GM19397 (cell line): ENCODE measurements around the gene PAXX.
"Not testable (repeated sequence)": the region's sequence is repeated elsewhere in the genome, so short reads cannot be mapped to it uniquely, and the experiment has no call there.

ENCODE experiments used
- ATAC-seq: cut with Tn5 transposase; IDR thresholded peaks from one replicate; pipeline ENCODE4 v1.9.1; 2021; ENCODE audit warnings: mild to moderate bottlenecking, moderate library complexity; ENCODE audit not compliant: unreplicated experiment

Gene PAXX

DNA sequence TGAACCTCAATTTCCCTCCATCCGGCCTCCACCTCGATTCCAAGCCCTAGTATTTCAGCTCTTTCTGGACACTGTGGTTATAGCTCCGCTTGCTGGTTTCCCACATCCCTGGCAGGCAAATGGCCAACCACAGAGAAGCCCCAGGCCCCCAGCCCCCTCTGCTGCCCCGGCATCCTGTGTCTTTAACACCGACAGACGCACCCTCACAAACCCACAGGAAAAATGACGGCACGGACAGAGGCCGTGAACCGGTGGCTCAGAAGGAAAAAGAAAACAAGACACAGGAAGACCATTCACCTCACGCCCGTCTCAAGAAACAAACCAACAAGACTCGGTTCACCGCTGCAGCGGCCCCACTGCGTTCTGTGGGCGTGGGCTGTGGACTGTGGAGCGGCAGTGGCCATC lies 5.6 kb downstream of the PAXX start:
- ATAC-seq: no peak

DNA sequence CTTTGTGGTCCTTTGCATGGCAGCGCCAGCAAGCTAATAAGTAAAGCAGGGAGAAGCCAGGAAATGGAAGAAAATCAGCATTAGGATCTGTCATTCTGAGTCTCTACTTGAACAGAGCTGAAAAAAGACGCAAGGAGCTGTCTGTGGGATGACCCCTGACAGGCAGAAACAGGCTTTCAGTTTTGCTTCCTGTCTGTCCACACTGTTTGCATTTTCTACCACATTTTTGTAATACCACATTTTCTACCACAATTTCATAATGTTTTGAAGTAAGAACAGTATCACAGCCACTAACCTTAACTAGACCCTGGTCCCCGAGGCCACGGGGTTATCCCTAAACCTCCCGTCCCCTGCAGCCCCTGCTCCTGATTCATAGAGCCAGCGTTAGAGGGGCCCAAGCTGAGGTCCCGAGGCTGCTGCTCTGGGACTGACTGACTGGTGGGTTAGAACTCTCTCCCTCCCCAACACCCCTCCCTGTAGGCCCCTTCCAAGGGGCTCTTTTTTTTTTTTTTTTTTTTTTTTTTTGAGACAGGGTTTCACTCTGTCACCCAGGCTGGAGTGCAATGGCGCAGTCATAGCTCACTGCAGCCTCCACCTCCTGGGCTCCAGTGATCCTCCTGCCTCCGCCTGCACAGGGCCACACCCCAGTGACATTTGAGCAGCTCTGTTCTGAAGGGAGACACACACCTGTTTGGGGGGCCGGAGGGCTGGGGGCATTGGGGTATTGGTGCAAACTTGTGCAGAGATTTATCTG lies 8.1 kb downstream of the PAXX start:
- ATAC-seq: peak; percentile 60

DNA sequence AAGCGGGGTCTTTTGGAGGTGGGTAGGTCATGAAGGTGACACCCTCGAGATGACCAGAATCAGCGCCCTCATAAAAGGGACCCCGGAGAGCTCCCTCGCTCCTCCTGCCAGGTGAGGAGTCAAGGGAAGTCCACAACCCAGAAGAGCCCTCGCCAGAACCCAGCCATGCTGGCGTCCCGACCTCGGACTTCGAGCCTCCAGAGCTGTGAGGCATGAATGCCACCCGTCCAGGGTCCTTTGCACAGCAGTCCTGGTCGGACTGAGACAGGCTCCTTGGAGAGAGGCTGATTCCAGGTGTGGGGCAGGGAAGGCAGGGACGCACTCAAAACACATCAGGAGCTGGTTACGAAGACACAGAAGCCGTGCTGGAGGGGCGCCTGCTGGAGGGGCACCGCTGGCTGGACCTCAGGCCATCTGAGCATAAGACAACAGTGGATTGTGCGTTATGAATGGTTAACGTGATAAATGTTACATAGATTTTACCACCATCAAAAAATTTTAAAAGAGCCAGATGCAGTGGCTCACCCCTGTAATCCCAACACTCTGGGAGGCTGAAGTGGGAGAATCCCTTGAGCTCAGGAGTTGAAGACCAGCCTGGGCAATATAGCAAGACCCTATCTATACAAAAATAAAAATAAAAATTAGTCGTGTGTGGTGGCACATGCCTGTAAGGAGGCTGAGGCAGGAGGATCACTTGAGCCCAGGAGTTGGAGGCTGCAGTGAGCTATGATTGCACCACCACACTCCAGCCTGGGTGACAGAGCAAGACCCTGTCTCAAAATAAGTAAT lies 9.8 kb downstream of the PAXX start:
- ATAC-seq: no peak

DNA sequence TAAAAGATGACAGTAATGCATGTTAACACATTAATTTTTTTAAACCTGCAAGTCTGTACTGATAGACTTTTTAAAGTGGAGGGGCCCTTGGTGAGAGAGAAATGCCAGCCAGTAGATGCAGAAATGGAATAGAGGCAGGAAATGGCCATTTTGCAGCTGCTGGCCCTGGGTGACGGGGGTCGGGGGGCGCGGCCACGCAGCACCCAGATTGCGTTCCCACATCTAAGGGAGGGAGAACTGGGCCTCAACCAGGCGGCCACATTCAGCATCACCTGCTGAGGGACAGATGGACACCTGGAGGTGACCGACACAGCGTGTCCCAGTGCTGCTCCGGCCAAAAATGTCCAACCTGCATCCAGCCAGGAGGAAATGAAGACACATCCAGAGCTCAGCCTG lies 10.4 kb downstream of the PAXX start:
- ATAC-seq: no peak

DNA sequence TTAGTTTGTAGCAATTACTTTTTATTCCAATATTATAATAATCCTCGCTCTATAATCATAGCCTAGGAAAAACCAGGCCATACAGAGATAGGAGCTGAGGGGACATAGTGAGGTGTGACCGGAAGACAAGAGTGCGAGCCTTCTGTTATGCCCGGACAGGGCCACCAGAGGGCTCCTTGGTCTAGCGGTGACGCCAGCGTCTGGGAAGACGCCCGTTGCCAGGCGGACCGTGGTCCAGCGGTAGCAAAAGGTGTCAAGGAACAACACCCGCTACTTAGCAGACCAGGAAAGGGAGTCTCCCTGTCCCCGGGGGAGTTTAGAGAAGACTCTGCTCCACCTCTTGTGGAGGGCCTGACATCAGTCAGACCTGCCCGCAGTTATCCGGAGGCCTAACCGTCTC lies 12.1 kb downstream of the PAXX start:
- ATAC-seq: not testable (repeated sequence)

DNA sequence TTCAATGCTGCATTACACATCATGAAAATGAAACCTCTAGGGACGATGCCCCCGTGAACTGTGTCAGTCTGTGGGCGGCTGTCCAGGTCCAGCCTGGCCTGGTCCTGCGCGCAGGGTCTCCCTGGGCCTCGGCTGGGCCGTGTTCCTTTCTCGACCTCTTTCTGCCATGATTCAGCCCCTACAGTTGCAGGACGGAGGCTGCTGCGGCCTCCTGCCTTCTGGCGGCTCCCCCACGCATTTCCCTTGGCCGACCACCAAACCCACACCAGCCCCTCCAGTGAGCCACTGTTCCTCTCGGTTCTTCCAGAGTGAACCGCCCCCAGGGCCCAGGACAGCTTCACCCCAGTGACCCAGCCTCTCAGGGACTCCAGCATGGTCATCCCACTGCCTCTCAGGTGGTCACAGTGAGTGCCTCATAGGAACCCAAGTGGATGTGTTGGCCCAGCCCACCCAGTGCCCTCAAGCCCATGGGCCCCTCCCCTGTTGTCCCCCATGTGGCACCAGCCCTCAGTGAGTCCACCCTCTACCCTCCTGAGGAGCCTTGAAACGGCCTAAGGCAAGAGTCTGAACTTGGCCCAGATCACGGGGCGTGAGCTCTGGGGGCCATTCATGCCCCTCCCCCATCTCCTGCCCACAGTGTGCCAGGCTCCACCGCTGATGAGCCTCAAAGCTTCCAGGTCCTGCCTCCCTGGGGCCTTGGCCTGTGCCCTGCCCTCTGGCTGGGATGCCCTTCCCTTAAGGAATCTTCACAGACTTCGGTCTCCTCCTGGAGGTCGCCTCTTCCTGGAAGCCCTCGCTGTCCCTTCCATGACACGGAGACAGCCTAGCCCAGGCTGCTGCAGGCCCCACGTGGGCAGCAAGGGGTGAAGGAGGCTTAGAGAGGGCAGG lies 14.1 kb downstream of the PAXX start:
- ATAC-seq: no peak

DNA sequence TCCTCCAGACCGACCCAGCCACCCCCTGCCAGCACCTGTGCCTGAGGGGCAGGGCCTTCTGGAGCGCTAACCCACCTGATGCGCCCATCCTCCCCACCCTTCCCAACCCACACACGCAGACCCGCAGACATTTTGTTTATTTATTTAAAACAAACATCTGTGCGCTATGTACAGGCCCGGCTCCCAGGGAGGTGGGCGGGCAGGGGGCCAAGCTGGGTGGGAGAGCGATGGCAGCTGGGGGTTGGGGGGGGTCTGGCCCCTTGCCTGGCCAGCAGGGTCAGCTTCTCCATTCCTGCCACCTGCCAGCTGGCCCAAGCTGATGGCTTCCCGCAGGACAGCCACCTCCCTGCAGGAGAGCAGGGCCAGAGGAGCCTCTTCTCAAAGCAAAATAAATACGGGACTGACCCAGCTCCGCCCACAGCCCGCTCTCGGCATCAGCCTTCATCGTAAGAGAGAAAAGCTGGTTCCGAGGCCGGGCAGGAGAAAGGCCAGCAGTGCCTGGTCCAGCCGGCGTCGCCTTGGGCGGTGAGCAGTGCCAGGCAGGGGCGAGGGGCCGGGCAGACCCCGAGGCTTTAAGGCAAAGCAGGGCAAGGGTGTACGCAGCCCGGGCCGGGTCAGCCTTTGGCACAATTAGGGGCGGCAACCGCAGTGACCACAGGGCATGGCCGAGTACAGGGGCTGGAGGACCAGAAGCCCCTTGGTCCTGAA lies 15.0 kb downstream of the PAXX start:
- ATAC-seq: no peak

DNA sequence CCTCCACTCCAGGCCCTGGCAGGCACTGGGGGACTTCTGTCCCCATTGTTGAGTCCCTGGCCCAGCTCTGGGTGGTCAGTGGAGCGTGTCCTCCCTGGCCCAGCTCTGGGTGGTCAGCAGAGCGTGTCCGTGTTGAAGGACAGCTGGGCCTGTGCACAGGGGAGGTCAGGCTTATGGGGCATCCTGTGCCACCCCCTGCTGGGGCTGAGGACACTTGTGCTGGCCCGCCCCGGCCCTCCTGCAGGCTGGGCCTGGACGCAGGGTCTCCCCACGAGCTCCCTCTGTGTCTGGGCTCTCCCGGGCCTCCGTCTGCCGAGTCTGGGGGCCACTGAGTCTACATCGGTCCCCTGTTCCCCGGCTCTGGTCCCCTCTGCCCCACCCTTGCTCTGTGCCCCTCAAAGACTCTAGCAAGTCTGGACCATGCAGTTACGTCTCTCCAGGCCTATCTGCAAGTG lies 15.6 kb downstream of the PAXX start:
- ATAC-seq: no peak

DNA sequence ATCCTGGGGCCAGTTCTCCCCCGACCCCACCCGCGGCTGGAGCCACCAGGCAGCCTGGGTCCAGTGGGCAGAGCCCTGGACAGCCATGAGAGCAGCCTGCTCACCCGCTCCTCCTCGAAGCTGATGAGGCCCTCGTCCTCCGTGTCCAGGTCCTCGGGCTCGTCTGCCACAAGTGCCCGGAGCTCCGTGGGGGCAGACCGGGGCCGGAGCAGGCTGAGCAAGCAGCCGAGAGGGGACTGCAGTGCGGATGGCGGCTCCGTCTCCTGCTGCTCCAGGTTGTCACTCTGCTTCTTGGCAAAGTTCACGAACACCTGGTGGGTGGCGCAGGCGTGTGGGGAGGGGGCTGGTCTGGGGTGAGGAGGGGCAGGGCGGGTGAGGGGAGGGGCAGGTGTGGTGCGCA lies 16.1 kb downstream of the PAXX start:
- ATAC-seq: no peak

DNA sequence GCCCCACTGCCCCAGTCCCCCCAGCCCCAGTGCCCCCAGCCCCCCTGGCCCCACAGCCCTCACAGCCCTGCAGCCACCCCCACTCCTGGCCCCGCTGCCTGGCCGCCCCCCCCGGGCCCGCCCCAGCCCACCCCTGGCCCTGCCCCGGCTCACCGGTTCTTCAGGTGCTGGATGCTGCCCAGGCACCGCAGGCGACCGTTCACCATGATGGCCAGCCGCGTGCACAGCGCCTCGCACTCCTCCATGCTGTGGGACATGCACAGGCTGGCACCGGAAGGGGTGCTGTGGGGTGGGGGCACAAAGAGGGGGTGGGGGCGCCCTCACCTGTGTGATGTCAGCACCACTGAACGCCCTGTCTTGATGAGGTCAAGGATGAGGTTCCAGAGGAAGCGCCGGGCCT lies 17.0 kb downstream of the PAXX start:
- ATAC-seq: no peak

DNA sequence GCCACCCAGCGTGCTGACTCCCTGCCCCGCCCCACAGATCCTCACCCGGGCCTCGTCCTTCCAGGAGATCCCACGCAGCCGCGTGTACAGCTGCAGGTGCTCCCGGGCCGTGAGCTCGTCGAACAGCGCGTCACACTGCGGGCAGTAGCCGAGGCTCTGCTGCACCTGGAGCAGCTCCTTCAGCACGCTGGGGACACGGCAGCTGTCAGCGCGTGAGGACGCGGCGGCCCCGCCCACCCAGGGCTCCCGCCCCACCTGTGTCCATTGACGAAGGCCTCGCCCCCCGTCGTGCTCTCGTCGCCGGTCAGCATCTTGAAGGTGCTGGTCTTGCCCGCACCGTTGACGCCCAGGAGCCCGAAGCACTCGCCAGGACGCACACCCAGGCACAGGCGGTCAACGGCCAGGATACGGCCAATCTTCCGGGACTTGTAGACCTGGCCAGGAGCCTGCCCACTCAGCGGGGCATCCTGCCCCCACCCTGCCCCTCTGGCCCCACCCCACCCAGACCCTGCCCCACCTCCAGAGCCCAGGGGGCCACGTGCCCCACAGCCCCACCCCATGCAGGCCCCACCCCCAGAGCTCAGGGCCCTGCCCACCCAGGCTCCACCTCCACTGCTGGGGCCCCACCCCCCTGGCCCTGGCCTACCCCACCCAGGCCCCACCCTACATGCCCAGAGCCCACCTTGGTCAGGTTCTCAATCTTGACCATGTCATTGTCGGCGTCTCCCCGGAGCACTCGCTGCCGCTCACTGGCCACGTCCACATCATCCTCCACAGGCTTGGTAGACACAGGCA lies 17.9 kb downstream of the PAXX start:
- no peak for ATAC-seq

DNA sequence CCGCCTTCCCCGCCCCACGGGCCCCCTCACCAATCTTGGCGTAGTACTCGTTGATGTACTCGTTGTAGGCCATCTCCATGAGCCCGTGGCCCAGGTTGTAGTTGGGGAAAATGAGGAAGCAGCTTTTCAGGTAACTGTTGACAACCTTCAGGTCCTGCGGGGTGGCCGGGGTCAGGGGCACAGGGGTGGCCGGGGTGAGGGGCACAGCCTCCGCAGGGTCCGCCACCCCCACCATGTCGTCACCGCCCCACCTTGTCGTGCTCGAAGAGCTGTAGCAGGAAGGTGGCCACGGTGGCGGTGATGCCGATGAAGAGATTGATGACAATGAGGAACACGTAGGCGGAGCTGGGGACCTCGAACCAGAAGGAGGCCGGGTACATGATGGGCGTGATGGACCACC lies 18.9 kb downstream of the PAXX start:
- ATAC-seq: no peak

DNA sequence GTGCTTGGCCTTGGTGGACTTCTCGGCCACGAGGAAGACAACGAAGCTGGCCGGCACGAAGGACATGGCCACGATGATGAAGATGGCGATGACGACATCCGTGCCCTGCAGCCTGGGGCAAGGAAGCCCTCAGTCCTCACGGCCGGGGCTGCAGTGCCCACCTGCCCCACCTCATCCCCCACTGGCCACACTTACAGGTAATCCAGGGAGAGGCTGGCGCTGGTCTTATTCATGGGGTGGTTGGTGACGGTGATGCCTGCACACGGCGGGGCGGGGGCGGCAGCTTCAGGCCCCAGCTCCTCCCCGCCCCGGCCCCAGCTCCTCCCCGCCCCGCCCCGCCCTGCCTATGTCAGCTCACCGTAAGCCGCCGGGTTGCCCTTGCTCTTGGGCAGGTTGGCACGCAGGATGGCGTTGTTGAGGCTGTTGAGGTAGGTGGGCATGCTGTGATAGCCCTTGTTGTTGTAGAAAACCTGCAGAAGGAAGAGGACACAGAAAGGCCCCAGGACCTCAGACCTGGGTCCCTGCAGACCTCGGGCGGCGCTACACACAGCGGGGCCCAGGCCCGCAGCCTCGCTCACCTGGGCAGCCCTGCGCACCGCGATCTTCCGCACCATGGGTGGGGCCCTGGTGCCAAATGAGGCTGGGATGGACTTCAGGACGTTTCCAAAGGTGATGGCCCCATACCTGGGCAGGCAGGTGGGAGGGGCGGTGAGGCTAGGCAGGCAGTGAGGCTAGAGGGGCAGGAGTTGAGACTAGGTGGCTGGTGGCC lies 19.9 kb downstream of the PAXX start:
- no peak for ATAC-seq

DNA sequence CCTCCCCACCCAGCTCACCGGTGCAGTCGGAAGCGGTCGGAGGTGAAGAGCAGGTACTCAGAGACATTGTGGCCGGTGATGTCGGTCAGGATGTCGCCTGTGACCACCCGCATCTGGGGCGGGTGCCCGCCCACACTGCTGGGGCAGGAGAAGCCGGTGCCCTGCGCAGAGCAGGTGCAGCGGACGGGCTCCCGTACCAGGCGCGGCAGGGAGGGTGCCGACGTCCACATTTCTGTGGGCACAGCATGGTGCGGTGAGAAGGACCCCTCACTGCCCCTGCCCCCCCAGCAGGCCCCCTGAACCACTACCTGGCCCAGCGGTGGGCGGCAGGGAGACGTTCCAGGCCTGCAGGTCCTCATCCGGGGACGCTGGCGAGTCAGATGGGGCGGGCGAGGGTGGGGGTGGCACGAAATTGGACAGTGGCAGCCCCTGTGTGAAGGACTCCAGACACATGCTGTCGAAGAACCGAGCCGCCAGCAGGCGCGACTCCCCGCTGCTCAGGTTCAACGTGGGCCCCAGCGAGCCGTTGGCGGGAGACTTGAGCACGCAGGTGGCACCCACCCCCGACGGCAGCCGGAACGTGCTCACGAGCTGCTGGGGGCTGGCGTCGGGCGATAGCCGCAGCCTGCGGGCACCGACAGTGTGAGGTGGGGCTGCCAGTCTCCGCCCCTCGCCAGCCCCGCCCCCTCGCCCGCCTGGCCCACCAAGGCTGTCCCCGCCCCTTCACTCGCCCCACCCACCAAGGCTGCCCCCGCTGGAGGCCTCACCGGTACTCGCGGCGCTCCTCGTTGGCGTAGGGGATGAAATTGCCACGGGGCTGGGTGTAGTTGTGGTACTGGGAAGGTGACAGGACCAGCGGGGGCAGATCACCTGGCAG lies 20.7 kb downstream of the PAXX start:
- no peak for ATAC-seq

DNA sequence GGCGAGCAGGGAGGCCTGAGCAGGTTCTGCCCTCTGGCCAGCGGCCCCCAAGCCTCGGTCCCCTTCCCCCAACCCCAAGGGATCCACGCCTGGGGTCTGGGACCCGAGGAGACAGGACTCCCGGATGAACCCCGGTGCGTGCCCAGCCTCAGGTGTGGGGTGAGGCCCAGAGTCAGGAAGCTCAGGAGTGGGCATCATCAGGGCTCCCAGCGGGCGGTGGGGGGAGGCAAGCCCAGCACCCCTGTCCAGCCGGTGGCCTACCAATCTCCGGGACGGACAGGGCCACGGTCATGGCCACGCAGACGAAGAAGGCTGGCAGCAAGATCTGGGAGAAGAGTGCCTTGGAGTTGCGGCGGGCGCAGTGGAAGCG lies 21.3 kb downstream of the PAXX start:
- ATAC-seq: no peak

DNA sequence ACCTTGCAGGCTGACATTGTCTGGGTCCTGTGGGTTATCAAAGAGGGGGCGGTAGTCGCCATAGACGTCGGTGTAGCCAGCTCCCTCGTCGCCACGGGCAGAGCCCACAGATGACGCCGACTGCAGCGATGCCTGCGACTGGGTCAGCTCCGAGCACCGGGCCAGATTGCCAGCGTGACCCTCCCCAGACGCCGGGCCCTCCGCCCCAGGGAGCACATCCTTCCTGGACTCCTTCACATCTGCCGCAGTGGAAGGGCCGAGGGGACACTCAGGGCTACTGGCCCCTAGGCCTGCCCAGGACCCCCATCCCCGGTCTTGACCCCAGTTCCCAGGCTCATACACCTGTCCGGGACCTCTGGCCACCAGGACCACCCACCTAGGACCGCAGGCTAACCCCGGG lies 21.9 kb downstream of the PAXX start:
- no peak for ATAC-seq

DNA sequence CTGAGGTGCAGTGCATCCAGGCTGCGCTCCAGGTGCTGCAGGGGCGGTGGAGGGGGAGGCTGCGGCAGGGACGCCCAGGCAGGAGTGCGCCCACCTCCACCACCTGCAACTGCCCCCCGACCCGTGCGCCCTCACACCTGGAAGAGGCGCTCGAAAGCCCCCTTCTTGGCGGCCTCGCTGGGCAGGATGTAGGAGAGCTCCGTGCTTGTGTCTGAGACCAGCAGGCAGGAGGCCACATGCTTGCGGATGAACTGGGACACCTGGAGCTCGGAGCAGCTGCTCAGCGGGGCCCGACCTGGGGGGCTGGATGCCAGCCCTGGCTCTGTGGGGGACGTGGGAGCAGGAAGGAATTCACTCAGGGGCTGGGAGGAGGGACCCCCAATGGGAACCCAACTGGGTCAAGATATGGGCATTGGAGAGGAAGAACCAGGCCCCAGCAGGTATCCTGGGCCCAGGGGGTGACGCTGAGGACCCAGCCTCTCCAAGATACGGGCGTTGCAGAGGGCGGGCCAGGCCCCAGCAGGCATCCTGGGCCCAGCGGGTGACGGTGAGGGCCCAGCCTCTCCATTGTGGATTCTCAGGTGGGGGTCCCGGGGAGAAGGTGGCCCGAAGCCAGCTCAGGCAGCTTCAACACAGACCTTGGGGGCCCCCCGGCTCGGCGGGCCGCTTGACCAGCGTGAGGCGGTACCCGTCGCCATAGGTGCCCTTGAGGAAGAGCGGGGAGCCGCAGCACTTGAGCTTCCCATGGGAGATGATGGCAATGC lies 22.7 kb downstream of the PAXX start:
- ATAC-seq: no peak

DNA sequence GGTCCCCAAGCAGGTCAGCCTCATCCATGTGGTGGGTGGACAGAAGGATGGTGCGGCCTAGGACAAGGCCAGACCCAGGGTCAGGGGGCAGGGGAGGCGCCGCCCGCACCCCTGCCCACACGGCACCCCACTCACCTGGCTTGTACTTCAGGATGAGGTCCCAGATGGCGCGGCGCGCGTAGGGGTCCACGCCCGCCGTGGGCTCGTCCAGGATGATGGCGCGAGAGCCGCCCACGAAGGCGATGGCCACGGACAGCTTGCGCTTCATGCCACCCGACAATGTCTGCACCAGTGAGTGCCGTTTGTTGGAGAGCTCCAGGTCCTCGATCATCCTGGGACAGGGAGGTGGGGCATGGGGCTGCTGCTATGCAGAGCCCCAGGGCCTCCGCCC lies 23.3 kb downstream of the PAXX start:
- no peak for ATAC-seq
